Muscle of arm (tissue), 14 donors: ENCODE data around the gene FSHB. TPM values are rescaled to one million over a fixed set of nuclear protein-coding genes. Genes with fewer than 3 reads are reported as not detected.
"Not testable (repeated sequence)": the region's sequence is repeated elsewhere in the genome, so short reads cannot be mapped to it uniquely, and the experiment has no call there.

Source experiments
- DNase-seq: peaks from one replicate; pipeline ENCODE4 v3.0.0-alpha.2; 2013
- long read RNA-seq, 11 donors: transcript quantifications; one replicate each; lab custom pipeline, GENCODE V29; 2026
- polyA plus RNA-seq, 12 donors: library from polyadenylated mRNA; unstranded; fragments of 120-200 nt; gene quantifications; one replicate each; pipeline ENCODE4 v1.2.1, GENCODE V29; 2013; ENCODE audit not compliant: insufficient read length in 12 of 12

The FSHB gene
- not detected for polyA plus RNA-seq
- long read RNA-seq, donor 1, result 0 reads
- long read RNA-seq, donor 2, result 0 reads
- long read RNA-seq, donor 3, result 0 reads
- long read RNA-seq, donor 4, result 0 reads
- long read RNA-seq, donor 5, result 0 reads
- long read RNA-seq, donor 6, result 0 reads
- long read RNA-seq, donor 7, result 0 reads
- long read RNA-seq, donor 8, result 0 reads
- long read RNA-seq, donor 9, result 0 reads
- long read RNA-seq, donor 10, result 0 reads
- long read RNA-seq, donor 11, result 0 reads

DNA sequence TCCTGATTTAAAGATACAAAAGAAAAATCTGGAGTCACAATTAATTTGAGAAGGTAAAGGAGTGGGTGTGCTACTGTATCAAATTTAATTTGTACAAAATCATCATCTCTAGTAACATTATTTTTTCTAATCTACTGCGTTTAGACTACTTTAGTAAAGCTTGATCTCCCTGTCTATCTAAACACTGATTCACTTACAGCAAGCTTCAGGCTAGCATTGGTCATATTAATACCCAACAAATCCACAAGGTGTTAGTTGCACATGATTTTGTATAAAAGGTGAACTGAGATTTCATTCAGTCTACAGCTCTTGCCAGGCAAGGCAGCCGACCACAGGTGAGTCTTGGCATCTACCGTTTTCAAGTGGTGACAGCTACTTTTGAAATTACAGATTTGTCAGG is at the start of gene FSHB:
TSS of gene FSHB (plus strand) at position 301 of the 400 bp plus-strand sequence. CDS start 889 bp downstream, outside the sequence.
- no peak for DNase-seq

DNA sequence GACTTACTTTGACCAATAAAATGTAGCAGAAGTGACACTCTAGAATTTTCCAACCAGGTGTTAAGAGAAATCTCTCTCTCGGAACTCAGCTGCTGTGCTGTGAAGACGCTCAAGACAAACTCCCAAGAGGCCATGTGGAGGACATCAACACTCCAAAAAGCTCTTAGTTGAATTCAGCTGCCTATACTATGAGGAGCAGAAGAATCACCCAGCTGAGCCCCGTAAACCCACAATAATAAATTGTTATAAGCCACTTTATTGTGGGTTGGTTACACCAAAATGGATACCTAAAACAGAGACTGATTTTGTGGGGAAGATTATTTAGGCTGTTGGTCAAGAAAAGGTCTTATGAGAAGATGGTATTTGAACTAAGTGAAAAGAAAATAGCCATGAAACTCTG is 44.1 kb upstream of the FSHB start:
- no peak for DNase-seq

DNA sequence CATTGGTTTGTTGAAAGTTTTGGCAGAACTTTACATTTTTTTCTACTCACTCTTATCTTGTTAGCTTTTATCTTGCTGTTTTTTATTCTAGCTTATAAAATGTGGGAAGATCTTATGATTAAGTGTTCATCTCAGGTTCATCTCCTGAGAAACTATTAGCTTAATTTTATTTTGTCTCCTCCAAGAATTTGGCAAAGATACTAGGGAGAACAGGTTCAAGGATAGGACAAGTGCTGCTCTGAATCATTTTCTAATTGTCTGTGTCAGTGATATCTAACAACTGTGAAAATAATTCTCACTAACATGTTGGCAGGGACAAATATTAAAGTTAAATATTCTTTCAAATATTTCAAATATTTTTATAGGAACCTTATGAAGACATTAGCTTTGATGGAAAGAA is 38.2 kb upstream of the FSHB start:
- no peak for DNase-seq

DNA sequence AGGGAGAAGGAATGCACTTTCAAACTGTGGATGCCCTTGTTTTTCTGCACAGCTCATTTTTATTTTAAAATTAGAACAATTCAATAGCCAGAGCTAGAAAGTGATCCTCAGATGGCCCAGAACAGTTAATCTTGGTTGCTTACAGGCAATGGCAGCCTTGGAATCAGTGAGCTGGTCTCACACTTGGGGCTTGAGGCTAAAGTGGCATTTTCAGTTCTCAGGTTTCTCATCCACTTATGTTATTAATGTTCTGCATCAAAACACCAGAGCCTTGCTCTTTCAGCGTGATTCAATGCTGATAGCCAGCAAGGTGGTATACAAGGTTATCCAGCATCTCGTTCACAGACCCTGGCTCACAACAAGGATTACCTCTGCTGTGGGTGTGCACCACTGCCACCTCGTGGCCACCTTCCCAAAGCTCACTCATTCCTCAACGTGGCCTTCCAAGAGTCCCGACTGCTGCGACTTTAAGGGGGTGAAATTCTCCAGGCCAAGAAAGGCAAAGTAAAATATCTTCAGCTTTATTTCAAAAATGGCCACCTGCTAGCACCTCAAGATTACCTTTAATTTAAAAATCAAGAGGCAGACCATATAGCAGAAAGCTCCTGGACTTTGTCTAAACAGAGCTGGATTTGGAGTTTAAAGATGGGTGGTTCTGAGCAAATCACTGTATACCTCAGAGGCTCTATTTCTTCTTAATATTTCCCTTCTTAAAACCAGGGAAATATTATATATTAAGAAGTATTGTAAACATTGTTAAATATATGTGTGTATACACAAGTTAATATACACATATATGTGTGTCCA is 34.2 kb upstream of the FSHB start:
- peak; percentile 60 for DNase-seq

DNA sequence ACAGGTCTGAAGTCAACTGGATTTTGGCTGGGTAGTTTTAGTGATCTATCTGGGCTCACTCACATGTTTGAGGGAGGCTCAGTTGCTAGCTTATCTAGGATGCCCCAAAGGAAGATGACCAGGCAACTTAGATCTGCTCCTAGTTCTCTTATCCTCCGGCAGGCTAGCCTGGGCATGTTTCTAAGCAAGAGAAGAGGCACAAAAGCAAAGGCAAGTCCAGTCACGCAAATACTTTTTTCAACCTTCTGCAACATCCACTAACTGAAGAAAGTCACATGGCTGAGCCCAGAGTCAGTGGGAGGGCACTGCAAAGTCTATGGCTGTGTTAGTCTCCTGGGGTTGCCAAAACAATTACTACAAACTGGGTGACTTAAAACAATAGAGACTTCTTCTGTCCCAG is 32.9 kb upstream of the FSHB start:
- DNase-seq, result no peak

DNA sequence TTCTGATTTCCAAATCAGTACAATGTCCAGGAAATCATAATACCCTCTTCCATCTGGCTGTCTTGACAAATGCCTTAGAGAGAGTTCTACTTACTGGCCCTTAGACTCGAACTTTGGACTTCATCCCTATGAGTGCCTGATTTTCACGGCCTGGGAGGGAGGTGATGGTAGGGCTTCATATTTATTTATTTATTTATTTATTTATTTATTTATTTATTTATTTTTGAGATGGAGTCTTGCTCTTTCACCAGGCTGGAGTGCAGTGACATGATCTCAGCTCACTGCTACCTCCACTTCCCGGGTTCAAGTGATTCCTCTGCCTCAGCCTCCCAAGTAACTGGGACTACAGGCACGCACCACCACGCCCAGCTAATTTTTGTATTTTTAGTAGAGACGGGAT is 27.8 kb upstream of the FSHB start:
- DNase-seq, result not testable (repeated sequence)

DNA sequence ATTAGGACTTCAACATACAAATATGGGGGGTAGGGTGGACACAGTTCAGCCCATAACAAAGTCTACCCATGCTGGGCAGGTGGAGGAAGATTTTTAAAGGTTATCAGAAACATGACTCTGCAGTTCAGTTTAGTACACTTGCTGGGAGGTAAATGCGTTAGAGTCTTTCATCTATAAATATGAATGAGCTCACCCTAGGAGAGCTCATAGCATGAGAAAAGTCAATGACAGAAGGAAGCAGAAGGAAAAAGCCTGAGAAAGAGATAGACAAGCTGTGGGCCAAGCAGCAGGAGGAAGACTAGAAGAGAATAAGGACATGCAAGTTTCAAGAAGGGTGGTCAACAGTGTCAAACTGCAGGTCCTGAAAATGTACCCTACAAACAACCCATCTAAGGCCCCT is 27.0 kb upstream of the FSHB start:
- no peak for DNase-seq

DNA sequence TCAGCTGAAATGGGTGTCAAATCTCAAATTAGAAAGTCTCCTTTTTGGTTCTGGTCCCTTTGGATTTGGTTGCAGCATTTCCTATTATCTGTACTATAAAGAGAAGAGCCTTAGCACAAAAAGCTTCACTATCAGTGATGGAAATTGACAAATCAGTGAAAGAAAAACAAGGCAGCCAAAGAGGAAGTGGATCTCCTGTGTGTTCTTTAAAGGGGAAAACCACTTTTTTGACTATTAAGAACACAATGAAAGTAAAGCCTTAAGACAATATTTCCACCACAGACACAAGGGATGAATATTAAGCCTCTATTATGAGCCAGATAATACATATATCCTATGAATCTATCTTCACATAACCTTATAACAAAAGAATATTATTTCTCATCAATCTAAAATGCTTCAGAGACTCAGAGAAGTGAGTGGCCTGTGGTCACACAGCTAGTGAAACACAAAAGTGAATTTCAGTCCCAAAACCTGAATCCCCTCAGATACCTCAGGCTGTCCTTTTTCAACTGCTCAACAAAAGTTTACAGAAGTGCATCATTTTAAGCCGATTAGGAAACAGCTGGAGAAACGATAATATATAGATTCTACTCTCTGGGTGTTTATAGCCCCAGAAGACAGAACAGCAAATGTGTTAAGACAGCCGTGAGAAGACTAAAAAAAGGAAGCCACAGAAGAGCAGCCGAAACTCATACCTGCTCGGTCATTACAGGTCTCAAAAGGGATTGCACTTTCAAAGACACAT is 24.4 kb upstream of the FSHB start:
- DNase-seq, result no peak

DNA sequence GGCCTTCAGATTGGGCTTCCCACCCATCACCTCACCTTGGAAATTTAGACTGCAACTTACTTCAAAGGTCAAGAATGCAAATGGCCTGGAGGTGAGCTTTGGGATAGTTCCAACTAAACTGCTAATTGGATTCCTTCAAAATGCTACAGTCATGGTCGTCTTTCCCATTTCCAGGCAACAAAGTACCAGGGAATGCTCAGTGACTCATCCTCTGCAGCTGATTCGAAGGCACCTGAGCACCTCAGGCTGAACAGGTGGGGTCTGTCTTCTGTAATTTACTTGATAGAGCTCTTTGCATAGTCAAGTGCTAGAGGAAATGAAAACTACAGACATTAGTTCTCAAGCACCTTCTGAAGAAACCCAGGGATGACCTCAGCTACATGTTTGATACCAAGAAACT is 20.5 kb upstream of the FSHB start:
- no peak for DNase-seq

DNA sequence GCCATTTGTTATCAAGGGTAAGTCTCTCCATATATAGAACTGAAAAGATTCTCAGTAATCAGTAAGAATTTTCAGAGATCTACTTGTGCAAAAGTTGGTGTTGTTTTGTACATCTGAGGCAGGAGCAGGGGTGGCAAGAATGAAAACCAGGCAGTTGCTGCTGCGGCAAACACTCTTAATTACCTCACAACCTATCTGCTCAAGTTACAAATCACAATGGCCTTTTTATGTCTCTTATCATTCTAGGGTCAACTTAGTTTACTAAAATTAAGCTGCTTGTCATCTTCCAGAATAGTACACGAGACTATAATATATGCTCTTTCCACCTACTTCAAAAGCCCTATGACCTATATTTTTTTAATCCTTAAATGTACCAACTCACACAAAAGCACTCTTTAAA is 14.3 kb upstream of the FSHB start:
- no peak for DNase-seq

DNA sequence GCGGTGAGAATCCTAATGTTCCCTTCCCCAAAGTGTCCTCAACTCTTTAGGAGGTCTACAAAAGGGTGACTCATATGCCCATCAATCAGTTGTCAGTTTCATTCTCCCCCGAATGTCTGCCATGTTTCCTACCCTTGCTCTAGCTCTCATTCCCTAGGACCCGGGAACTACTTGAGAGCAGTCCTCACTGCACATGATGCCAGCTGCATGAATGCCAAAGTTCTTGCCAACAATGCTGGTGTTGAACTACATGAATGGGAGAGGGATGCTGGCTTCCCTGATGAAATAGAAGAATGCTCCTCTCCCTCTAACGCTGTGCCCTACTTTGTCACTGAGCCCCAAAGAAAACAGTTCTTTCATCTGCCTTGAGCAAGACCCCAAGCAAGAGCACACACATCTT is 12.5 kb upstream of the FSHB start:
- DNase-seq, result no peak

DNA sequence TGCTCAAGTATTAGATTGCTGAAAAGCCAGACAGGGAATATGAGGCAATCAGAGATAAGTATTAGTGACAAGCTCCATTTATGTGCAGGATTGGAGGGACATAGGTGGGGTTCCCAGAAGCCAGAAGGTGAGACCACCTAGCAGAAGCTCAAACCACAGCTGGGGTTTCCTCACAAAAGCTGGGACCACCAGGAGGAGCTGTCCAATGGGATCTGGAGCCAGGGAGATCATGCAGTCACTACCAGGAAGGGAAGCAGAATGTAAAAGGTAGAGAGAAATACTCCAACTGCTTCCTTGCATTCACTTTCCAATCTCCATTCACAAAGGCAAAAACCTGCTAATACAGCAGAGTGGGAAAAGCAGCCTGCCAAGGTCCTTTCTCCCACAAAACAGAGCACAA is 5.2 kb upstream of the FSHB start:
- no peak for DNase-seq

DNA sequence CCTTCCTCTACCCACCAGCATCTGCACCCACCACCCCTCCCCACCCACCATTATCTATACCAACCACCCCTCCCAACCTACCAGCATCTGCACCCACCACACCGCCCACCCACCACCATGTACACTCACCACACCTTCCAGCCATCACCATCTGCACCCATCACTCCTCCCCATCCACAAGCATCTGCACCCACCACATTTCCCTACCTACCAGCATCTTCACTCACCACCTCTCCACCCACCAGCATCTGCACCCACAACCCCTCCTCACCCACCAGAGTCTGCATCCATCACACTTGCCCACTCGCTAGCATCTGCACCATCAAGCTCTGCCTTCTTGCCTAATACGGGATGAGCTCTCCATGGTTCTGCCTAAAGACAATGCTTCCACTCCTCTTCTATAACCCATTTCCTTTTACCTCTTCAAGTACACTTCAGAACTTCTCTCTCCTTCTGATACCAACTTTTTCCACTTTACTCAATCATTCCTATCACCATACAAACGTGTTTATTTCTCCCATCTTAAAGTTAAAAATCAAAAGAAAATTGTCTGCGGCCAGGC is 2.4 kb upstream of the FSHB start:
- DNase-seq, result no peak

DNA sequence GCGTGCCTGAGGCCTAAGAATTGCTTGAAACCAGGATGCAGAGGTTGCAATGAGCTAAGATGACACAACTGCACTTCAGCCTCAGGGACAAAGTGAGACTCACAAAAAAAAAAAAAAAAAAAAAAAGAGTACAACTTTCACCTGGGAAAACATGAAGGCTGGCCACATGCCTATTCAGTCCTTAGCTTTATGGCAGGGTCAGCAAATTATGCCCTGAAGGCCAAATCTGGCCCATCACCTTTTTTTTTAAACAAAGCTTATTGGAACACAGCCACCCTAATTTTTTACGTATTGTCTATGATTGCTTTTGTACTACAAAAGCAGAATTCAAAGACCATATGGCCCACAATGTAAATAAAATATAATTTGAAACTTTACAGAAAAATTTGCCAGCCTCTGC is 8.2 kb downstream of the FSHB start:
- DNase-seq, result no peak

DNA sequence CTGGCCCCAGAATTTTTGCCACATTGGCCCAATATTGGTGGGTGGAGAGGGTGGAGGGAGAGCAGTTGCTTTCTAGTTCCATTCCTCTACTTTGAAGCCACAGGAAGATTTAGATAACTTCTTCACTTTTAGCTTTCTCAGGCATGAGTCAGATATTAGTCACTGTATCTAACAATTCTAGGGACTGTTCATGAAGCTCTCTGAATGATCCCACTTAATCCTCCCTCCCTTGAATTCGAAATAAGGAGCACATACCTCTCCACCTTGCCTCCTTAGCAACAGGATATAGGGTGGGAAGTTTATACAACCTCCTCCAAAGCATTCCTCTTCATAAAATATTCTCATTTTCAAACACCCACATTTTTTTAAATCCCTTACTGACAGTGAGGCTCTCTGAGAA is 13.5 kb downstream of the FSHB start:
- DNase-seq, result no peak

DNA sequence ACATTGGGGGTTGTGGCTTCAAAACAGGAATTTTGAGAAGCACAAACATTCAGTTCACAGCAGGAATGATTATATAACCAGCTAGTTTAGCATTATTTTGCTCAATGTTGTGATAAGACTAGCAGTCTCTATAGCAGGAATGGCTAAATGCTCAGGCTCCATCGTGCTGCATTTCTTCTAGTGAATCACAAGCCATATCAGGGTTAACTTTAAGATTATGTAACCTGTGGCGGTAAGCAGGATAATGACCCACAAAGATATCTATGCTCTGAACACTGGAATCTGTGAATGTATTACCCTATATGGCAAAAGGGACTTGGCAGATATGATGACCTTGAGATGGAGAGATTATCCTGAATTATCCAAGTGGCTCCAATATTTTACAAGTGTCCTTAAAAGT is 14.8 kb downstream of the FSHB start:
- no peak for DNase-seq

DNA sequence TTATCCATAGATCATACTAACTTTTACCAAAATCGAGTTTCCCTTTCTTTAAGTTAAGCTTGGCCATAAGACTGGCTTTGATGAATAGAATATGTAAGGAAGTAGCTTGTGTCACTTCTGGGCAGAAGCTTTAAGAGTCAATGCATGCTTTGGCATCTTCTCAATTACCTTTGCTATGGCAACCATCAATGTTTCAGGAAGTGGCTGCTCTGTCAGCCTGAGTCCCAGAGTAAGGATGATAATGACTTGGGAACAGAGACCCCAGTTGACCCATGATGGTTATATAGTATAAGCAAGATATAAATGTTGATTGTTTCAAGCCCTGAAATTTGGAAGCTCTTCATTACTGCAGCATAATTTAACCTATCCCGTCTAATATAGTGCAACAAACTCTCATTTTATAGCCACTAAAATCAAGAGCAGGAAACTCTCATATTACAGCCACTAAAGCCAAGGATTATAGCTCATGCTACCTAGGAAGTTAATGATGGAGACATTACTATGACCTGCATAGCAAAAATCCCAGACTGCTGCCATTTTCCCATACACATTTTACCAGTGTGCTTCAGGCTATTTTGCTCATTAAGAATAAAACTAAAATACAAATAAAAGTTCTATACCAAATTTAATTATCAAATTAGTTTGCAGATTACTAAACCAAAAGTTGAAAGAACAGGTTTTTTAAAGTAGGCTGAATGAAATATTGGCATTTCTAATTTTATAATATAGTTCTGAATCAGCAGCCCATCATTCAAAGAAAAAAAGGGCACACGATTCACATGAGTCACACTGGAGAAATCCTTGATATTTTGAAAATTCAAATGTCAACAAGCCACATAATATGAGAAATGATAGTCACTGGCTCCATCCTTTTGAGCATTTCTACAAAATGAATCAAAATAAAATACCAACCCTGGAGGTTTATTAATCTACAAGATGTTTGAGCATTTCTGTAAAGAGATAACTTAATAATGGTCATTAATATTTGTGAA is 23.8 kb downstream of the FSHB start:
- no peak for DNase-seq

DNA sequence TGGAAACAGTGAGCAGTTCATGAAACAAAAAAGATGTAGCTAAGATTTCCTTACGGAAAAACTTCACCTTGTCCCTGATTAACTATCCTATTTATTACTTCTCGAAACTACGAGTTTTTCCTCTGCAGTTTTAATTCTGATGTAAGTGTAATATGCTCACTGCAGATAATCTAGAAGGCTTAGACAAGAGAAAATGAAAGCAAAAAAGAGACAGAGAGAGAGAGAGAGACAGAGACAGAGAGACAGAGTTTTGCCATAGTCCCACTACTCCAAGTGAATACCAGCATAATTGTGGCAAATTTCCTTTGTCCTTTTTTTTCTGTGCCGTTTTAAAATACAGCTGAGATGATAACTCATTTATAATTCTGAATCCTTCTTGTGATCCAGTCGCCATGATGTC is 24.8 kb downstream of the FSHB start:
- DNase-seq, result no peak

DNA sequence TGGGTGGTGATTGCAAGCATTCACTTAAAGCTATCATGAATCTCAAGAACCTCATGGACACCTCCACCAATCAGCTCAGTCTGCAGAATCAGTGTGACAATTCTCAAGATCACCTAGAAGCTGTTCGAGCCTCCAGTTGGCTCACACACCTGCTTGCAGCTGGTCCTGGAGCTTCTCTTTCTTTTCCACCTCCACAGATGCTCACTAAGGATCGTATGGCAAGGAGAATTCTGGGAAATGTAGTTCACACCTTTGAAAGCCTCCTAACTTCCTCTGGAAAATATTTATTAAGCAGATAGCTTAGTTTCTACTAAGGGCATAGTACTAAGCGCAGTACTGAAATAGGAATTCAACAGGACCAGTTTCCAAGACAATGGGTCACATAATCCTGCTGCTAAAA is 26.2 kb downstream of the FSHB start:
- DNase-seq, result no peak

DNA sequence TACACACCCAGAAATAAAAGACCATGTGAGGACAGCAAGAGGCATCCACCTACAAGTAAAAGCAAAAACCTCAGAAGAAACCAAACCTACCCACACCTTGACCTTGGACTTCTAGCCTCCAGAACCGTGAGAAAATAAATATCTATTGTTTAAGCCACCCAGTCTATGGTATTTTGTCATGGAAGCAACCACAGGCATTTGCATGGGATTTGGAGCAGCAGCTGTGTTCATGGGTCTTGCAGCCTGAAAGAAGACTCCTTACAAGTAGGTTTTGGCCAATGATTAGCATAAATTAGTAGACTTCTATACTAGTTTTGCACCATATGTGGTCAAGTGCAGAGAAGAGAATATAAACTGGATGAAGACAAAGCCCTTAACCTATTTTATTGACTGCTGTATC is 27.9 kb downstream of the FSHB start:
- DNase-seq, result no peak

DNA sequence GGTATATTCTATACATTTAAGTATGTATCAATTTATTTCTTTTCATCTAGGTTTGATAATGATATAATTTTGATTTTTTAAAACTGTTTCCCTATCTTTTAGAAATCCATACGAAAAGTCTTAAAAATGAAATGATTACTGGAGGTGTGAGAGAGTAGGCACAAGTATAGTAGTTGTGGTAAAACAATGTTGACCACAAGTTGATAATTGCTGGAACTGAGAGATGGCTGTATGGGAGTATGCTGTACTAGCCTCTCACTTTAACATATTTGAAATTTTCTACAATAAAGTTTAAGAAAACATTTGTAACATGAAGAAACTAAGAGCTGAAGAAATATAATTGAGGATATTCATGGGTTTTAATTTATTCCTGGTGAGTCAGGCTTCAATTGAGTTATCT is 30.0 kb downstream of the FSHB start:
- DNase-seq, result no peak
